Activated CD8-positive, alpha-beta memory T cell treated with anti-CD3 and anti-CD28 coated beads, Interleukin-2, amount 50 U/mL, for 48 hours (primary cell): ENCODE data around the gene CAMK2A.

ENCODE experiments used
- DNase-seq: peaks from one replicate; pipeline ENCODE4 v3.0.0-alpha.2; 2020

Gene CAMK2A

DNA sequence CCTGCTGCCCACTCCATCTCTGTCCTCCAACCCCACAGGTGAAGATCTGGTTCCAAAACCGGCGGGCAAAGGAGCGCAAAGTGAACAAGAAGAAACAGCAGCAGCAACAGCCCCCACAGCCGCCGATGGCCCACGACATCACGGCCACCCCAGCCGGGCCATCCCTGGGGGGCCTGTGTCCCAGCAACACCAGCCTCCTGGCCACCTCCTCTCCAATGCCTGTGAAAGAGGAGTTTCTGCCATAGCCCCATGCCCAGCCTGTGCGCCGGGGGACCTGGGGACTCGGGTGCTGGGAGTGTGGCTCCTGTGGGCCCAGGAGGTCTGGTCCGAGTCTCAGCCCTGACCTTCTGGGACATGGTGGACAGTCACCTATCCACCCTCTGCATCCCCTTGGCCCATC lies 106.1 kb downstream of the CAMK2A start:
- no peak for DNase-seq

DNA sequence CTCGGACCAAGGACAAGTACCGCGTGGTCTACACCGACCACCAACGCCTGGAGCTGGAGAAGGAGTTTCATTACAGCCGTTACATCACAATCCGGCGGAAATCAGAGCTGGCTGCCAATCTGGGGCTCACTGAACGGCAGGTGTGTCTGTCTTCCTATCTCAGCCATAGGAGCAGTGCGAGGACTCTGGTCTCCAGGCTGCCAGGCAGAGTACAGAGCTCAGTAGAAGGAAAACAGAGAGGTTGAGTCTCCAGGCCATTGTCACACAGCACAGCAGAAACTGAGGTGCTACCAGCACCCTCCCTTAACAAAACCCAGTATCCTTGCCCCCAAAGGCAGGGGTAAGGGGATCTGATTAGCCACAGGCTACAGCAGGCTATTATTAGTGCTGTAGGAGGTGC lies 106.8 kb downstream of the CAMK2A start:
- DNase-seq, result no peak

DNA sequence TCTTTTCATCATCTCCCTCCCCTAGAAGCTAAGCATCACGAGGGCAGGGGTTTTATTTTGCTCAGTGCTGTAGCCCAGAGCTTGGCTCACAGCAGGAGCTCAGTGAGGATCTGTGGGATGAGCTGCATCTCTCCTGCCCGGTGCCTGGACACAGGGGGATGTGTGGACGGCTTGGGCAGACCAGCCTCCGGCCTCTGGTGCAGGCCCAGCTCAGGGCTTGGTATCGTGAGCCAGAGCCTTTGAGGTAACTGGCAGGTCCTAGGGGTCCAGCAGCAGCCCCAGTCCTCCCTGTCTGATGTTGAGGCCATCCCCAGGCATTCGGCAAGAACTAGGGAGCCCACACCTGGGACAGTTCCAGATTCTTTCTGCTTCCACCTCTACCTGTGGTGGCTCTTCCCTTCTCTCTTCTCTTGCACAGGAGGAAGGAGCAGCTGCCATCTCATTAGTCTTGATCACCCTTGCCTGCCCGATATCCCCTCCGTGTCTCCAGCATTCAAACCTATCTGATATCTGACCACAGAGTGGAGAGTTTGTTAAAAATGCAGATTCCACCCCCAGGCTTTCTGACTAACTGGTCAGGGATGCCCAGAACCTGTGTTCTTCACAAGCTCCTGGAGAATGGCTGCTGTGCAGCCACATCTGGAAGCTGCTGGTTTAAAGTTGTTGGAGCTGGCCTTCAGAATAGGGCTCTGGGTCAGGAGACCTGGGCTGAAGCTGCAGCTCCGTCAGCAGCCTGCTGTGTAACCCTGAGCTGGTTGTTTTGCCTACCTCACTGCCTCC lies 107.6 kb downstream of the CAMK2A start:
- no peak for DNase-seq

DNA sequence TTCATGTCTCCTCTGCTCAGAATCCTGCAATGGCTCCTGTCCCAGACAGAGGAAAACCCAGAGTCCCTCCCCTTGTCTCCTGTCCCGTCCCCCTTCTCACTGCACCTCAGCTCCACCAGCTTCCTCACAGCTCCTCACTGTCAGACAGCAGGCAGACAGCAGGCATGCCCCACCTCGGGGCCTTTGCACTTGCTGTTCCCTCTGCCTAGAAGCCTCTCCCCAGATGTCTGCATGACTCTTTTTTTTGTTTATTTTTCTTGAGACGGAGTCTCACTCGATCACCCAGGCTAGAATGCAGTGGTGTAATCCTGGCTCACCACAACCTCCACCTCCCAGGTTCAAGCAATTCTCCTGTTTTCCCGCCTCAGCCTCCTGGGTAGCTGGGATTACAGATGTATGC lies 108.5 kb downstream of the CAMK2A start:
- no peak for DNase-seq

DNA sequence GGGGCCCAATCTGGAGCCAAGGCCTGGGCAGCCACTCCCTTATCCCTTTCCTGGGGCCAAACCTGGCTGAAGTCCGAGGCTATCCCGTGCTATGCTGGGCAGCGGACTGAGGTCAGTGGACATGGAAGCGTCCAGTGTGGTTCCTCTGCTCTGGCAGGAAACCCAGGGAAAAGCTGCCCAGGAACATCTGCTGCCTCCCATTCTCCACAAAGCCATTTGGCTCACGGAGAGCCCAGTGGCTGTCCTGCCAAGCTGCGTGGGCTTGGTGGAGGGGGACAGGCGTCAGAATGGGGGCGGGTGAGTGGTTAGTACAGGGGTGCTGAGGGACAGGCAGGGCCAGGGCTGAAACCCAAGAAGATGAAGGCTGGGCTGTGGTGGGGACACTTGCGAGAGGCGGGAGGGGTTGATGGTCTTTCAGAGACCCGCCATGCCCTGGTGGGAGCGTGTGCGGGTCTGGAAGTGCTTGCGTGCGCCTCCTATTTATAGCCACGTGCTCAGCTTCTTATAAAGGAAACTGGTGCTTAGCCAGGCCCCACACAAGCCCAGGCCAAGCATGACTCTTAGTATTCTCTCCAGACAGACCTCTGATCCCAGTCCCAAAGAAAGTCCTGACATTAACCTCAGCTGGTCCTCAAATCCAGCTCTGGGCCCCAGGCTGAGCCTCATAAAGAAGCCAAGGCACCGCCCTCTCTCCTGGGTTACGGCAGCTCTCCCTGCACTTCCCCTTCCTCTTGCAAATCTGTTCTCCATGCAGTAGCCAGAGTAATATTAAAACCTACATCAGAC lies 109.1 kb downstream of the CAMK2A start:
- no peak for DNase-seq

DNA sequence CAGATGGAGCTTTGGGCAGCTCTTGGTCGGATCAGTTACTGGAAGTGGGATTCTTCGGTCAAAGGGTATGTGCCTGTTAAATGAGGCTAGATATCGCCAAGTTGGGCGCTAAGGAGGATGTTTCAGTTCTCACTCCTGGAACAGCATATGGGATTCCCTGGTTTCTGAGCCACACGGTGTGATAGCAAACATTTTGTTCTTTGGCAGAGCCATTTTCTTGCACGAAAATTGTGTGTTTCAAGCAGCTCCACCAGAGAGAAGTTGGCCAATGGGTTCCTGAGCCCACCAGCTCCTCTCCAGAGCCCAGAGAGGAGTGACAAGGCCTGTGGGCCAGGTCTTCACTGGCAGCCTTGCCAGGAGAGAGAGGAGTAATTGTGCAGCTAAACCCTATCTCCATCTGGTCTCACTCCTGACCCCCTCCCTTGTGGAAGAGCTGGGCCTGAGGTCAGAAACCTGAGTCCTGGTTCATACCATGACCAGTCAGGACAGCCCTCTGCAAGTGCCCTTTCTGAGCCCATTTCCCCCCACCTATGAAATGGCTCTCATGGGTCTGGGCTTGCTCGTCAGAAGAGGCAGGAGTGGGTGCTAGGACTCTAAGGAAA lies 110.5 kb downstream of the CAMK2A start:
- no peak for DNase-seq

DNA sequence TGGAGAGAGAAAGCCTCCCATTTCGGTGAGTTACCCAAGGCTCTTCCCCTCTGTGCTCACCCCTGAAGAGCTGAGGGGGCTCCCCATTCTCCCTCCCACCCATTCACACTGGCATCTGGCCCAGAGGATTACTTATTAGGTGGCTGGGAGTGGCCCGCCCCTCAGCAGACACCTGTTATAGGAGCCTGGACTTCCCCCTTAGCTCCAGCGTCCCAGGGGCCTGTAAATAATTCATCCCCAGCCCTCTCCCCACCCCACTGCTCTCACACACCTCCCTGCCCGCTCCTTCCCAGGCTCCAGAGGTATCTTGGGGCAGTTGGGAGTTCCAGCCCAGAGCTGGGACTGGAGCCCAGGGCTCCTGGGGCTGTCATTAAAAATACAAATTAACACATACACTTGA lies 111.3 kb downstream of the CAMK2A start:
- no peak for DNase-seq

DNA sequence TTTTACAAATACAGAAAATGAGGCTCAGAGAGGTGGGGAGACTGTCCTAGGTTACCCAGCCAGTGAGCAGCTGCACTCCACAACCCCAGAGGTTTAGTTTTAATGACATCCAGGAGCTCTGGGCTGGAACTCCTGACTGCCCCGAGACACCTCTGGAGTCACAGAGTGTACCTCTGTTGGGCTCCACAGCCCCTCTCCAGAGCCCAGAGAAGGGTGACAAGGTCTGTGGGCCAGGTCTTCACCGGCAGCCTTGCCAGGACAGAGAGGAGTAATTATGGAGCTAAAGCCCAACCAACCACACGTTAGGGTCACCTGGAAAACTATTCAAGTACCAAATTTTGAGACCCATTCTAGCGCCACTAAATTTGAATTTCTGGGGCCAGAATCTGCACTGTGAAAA lies 111.9 kb downstream of the CAMK2A start:
- DNase-seq, result no peak

DNA sequence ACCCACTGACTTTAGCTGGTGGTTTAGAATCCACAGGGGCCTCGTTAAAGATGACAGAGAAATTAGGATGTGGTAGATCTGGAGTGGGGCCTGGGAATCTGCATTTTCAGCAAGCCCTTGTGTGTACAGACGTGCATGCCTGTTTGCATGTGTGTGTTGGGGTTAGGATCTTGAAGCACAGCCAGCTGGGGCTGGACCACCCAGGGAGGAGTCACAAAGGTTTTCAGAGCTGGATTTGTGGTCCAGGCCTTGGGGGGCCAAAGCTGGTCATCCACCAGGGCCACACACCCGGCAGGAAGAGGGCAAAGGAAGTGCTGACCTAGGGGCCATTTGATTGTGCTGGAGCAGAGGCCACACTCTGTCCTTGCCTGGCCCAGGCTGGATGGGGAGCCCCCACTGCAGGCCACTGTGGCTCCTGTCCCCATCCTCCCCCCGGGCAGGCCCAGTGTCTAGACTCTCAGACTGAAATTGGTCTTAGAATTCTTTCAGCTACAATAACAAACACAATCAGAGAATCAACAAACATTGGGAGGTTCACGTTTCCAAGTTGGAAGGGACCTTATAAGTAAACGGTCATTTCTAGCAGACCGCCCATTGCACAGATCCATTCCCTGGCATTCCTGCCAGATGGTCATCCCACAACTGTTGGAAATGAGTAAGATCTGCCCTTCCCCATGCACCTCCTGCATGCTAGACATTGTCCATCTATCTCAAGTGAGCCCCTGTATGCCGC lies 112.7 kb downstream of the CAMK2A start:
- DNase-seq, result no peak

DNA sequence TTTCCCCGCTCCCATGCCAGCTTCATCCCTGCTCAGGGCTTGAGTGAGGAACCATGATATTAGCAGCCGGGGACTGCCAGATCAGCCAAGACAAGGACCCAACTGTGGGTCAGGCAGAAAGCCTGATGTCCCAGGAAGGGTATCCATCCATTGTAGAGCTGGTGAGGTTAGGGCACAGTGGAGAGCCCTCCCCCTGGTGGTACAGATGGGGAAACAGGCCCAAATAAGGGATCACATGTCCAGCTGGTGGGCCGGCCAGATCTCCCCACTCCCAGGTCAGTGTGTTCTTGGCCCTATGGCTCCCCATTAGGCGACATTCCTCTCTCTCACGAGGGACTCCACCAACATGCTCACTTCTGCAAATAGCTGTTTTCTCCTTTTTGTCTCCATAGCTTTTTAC lies 114.0 kb downstream of the CAMK2A start:
- no peak for DNase-seq

DNA sequence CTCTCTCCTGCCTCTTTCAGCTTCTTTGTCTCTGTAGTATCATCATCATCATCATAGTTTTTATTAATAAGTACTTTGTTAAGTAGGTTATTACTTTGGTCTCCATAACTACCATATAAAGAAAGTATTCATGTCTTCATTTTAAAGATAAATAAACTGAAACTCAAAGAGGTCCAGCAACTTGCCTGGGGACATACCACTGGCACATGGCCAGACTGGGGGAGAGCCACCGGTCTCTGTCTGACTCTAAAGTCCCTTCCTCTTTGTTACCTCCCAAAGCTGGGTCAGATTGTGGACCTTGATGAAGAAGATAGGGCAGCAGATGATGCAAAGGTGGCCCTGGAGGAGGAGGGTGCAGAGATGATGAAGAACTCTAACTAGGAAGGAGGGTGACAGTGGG lies 114.5 kb downstream of the CAMK2A start:
- no peak for DNase-seq

DNA sequence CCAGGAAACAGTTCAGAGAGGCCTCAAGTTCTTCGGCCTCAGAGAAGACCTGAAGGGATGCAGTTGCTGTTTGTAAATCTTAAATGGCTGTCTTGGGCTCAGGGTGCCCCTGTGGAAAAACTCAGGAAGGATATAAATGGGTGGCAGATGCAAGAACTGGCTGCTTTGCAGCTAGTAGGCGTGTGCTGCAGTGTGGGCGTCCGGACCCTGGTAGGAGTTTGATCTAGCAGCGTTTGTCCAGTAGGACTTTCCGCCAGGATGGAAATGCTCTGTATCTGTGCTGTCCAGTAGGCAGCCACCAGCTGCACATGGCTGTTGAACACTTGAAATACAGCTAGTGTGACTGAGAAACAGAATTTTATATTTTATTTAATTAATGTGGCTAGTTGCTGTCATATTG lies 115.3 kb downstream of the CAMK2A start:
- no peak for DNase-seq

DNA sequence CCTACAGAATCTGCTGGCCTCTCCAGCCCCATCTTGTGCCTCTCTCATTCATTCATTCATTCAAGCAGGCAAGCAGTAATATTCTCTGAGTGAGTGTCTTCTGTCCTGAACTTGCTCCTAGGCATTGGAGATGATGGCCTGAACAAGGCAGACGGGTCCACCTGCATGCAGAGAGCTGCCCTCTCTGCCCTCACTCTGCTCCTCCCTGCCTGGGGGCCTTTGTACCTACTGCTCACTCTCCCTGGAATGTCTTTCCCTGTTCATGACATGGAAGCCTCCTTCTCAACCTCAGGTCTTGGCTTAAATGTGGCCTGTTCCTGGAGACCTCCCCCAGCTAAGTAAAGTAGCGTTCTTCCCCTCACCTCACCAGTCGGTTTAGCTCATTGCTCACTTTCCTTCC lies 116.4 kb downstream of the CAMK2A start:
- no peak for DNase-seq

DNA sequence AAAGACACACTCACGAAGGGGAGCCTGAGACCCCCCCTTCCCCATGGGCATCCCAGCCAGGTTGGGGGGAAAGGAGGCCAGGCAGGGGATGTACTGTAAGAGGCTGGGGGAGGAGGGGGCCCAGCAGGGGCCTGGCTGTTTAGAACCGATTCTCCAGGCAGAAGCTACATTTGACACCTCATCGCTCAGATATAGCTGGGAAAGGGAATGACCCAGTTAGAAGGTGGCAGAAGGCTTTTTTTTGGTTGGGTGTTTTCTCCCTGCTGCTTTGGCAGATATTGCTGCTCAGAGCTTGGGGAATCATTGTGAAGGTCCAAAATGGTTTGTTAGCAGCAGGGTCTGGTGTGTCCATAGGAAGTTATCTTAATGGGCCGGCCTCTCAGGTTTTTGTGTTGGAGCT lies 117.0 kb downstream of the CAMK2A start:
- no peak for DNase-seq

DNA sequence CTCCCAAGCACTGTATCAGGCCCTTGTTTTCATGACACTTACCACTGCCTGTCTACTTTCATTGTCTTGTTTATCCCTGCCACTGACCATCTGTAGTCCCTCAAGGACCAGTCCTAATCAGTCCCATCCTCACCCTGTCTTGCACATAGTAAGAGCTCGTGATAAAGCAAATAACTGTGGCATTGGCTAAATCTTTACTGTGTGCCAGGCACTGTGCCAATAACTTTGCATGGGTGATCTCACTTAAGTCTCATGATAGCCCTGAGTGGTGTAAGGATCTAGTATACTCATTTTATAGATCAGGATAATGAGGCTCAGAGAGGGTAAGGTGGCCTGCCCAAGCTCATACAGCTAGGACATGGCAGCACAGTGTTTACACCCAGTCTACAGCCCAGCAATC lies 117.4 kb downstream of the CAMK2A start:
- DNase-seq, result no peak
